T-helper 1 cell treated with Interleukin-12 subunit alpha and Interleukin-12 subunit beta and Interleukin-4 antibody, amounts not matched to agents 30 μg/mL and 1 μg/mL, for 36 hours (primary cell): Measurements from ENCODE around the gene CCDC169.
"Not testable (repeated sequence)": the region's sequence is repeated elsewhere in the genome, so short reads cannot be mapped to it uniquely, and the experiment has no call there.

Source experiments
- H3K27ac Mint-ChIP-seq: one replicate; pipeline ENCODE4 v1.8.0; 2021; ENCODE audit warnings: mild to moderate bottlenecking, mixed read lengths
- H3K27me3 Mint-ChIP-seq: one replicate; pipeline ENCODE4 v1.8.0; 2021; ENCODE audit warnings: low read depth, mixed read lengths
- H3K36me3 Mint-ChIP-seq: one replicate; pipeline ENCODE4 v1.8.0; 2021; ENCODE audit warnings: low read depth, mixed read lengths
- H3K4me1 Mint-ChIP-seq: one replicate; pipeline ENCODE4 v1.8.0; 2021; ENCODE audit warnings: low read depth, mixed read lengths
- H3K4me3 Mint-ChIP-seq: one replicate; pipeline ENCODE4 v1.8.0; 2021; ENCODE audit warnings: mild to moderate bottlenecking, moderate library complexity, mixed read lengths
- H3K9me3 Mint-ChIP-seq: one replicate; pipeline ENCODE4 v1.8.0; 2021; ENCODE audit warnings: mixed read lengths

Gene CCDC169

DNA sequence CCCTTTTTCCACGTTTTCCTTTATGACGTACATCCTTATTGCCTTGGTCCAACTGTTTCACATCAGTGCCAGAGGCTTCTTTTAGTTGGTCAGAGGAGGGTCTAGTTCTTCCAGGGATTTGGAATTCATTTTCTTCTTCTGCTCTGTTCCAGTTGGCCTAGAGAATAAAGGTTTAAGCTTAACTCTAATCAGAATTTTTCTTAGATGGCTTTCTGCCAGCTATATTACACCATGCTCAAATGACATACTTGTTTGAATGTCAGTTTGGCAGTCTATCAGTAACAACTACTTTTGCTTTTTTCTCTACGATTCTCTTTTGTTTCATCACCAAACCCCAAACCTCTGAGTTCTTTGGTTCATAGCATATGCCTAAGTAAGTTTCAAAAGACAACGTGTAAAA, 31.7 kb upstream of the CCDC169 start:
- Mint-ChIP-seq H3K27me3 (no peaks in the 10 kb centered on the region), H3K27ac (no peak overlapping the region), H3K9me3 (no peaks in the 10 kb centered on the region), H3K4me1 (peaks cover 6% of the 10 kb centered on the region), H3K36me3 (peaks cover 39% of the 10 kb centered on the region), H3K4me3 (no peak overlapping the region)

DNA sequence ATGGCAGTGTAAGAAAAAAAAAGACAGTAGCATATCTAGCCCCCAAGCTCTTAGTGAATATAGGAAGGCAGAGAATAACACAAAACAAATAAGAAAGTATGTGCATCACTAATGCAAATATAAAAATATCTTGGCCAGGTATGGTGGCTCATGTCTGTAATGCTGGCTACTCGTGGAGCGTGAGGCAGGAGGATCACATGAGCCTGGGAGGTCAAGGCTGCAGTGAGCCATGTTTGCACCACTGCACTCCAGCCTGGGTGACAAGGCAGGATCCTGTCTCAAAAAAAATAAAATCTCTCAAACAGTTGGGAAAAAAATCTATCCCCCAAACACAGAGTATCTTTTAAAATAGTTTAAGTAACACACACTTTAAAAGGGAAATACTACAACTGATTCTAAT, 31.2 kb upstream of the CCDC169 start:
- Mint-ChIP-seq H3K27ac (no peak overlapping the region), H3K4me3 (no peak overlapping the region), H3K27me3 (no peaks in the 10 kb centered on the region), H3K4me1 (peaks cover 3% of the 10 kb centered on the region), H3K9me3 (no peaks in the 10 kb centered on the region), H3K36me3 (peaks cover 41% of the 10 kb centered on the region)

GRCh38 chr13:36325912-36326311, 28.3 kb upstream of the CCDC169 start:
- Mint-ChIP-seq H3K4me1 (no peaks in the 10 kb centered on the region), H3K36me3 (peaks cover 37% of the 10 kb centered on the region), H3K27ac (no peak overlapping the region)

GRCh38 chr13:36324881-36325280, 27.3 kb upstream of the CCDC169 start:
- not testable (repeated sequence) for H3K4me1 Mint-ChIP-seq, H3K27ac Mint-ChIP-seq, H3K4me3 Mint-ChIP-seq, H3K9me3 Mint-ChIP-seq, H3K27me3 Mint-ChIP-seq
- H3K36me3 Mint-ChIP-seq: peaks cover 31% of the 10 kb centered on the region

More at GRCh38 chr13:36325912-36326311, 28.3 kb upstream of the CCDC169 start:
- Mint-ChIP-seq H3K9me3 (no peaks in the 10 kb centered on the region), H3K27me3 (no peaks in the 10 kb centered on the region), H3K4me3 (no peak overlapping the region)

- H3K4me1 Mint-ChIP-seq: no peaks in the 10 kb centered on the region
- no peak overlapping the region for H3K4me3 Mint-ChIP-seq
- peaks cover 31% of the 10 kb centered on the region for H3K36me3 Mint-ChIP-seq
- H3K9me3 Mint-ChIP-seq: no peaks in the 10 kb centered on the region
- no peak overlapping the region for H3K27ac Mint-ChIP-seq
- no peaks in the 10 kb centered on the region for H3K27me3 Mint-ChIP-seq
These were observed 26.4 kb upstream of the CCDC169 start for GRCh38 chr13:36323951-36324566.

DNA sequence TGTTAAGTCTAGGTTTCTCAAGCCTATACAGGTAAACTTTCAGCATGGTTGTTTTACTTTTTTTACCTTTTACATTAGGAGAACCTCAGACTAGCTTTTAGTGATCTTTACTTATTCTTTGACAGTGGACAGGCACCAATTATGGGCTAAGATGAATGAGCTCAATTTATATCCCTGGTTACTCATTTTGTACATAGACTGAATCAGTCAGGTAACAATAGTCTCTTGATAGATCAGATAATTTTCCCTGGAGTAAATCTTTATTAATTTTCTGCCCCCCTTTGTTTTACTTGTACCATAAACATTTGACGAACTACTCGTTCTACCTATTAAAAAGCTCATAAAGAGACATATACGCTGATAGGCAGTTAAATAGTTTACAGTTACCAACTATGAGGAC, 25.8 kb upstream of the CCDC169 start:
- no peaks in the 10 kb centered on the region for H3K9me3 Mint-ChIP-seq
- peaks cover 26% of the 10 kb centered on the region for H3K36me3 Mint-ChIP-seq
- no peaks in the 10 kb centered on the region for H3K27me3 Mint-ChIP-seq
- no peaks in the 10 kb centered on the region for H3K4me1 Mint-ChIP-seq
- no peak overlapping the region for H3K27ac Mint-ChIP-seq
- H3K4me3 Mint-ChIP-seq: no peak overlapping the region

DNA sequence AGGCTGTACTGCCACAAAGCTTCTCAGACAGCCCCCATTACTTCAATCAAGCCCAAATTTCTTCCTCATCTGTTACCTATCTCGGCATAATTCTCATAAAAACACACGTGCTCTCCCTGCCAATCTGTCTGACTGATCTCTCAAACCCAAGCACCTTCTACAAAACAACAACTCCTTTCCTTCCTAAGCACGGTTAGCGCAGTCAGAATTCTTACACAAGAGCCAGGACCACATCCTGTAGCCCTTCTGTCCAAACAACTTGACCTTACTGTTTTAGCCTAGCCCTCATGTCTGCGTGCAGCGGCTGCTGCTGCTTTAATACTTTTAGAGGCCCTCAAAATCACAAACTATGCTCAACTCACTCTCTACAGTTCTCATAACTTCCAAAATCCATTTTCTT, 22.2 kb upstream of the CCDC169 start:
- not testable (repeated sequence) for H3K27ac Mint-ChIP-seq, H3K9me3 Mint-ChIP-seq, H3K27me3 Mint-ChIP-seq, H3K4me3 Mint-ChIP-seq, H3K4me1 Mint-ChIP-seq, H3K36me3 Mint-ChIP-seq

DNA sequence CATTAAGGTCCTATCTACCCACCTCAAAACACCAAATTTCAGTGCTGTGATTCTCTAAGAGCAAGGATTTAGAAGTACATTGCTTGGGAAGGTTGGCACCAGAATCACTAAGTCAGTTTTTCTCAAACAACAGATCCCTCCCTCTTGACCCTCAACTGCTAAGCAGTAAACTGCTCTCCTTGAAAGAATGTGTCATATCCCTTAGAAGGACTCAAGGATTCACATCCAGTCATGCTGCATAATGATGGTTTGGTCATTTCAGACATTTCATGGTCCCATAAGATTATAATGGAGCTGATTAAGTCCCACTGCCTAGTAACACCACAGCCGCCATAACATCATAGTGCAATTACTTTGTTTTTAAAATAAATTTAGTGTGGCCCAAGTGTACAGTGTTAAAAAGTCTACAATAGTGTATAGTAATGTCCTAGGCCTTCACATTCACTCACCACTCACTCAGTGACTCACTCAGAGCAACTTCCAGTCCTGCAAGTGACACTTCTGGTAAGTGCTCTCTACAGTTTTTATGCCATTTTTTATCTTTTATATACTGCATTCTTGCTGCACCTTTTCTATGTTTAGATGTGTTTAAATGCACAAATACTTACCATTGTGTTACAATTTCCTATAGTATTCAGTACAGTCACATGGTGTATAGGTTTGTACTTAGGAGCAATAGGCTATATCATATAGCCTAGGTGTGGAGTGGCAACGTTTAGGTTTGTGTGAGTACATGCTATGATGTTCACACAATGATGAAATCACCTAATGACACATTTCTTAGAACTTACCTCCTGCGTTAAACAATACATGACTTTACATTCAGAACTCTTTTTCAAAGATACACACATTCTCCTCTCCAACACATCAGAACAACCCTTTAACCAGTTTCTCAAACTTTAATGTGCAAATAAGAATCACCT, 15.7 kb upstream of the CCDC169 start:
- H3K27me3 Mint-ChIP-seq: no peaks in the 10 kb centered on the region
- H3K27ac Mint-ChIP-seq: peak overlapping the region; percentile 8

GRCh38 chr13:36310417-36311108, 12.9 kb upstream of the CCDC169 start:
- Mint-ChIP-seq H3K9me3 (no peaks in the 10 kb centered on the region), H3K4me1 (no peaks in the 10 kb centered on the region), H3K4me3 (no peak overlapping the region), H3K27ac (no peak overlapping the region), H3K27me3 (no peaks in the 10 kb centered on the region), H3K36me3 (peaks cover 29% of the 10 kb centered on the region)

More for the DNA sequence above, 15.7 kb upstream of the CCDC169 start:
- Mint-ChIP-seq H3K4me3 (no peak overlapping the region), H3K36me3 (peaks cover 32% of the 10 kb centered on the region), H3K9me3 (no peaks in the 10 kb centered on the region), H3K4me1 (peaks cover 1% of the 10 kb centered on the region)

- H3K27me3 Mint-ChIP-seq: peaks cover 25% of the 10 kb centered on the region
- H3K4me1 Mint-ChIP-seq: peaks cover 10% of the 10 kb centered on the region
- no peaks in the 10 kb centered on the region for H3K9me3 Mint-ChIP-seq
- no peak overlapping the region for H3K4me3 Mint-ChIP-seq
- peaks cover 3% of the 10 kb centered on the region for H3K36me3 Mint-ChIP-seq
- no peak overlapping the region for H3K27ac Mint-ChIP-seq
These were observed 4.7 kb upstream of the CCDC169 start for GRCh38 chr13:36302289-36302688.

- H3K4me3 Mint-ChIP-seq, H3K9me3 Mint-ChIP-seq, H3K36me3 Mint-ChIP-seq, H3K27ac Mint-ChIP-seq: not testable (repeated sequence)
- Mint-ChIP-seq H3K4me1 (peaks cover 14% of the 10 kb centered on the region), H3K27me3 (peaks cover 36% of the 10 kb centered on the region)
These were observed 1.9 kb upstream of the CCDC169 start for GRCh38 chr13:36299469-36299868.

DNA sequence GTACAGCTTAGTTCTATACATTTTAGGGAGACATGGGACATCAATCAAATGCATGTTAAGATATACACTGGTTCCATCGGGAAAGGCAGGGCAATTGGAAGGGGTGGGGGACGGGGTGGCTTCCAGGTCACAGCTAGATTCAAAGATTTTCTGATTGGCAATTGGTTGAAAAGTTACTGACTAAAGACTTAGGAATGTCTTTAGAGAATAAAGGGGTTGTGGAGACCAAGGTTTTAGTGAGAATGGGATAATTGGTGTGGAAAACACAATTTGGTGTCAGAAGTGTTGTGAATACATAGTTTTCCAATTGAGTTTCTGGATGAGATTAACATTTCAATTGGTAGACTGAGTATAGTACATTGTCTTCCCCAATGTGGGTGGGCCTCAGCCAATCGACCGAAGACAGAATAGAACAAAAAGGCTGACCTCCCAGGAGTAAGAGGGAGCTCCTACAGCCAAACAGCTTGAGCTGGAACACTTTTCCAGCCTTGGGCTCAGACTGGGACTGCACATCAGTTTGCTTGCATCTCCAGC, 988 bp upstream of the CCDC169 start:
- peak overlapping the region; percentile 2 for H3K4me3 Mint-ChIP-seq

GRCh38 chr13:36294096-36294495, 3.5 kb downstream of the CCDC169 start:
- H3K4me1 Mint-ChIP-seq: peaks cover 14% of the 10 kb centered on the region
- H3K27me3 Mint-ChIP-seq: peaks cover 37% of the 10 kb centered on the region
- peaks cover 3% of the 10 kb centered on the region for H3K36me3 Mint-ChIP-seq
- no peak overlapping the region for H3K27ac Mint-ChIP-seq
- peaks cover 4% of the 10 kb centered on the region for H3K9me3 Mint-ChIP-seq
- H3K4me3 Mint-ChIP-seq: no peak overlapping the region

More for the DNA sequence above, 988 bp upstream of the CCDC169 start:
- peaks cover 37% of the 10 kb centered on the region for H3K27me3 Mint-ChIP-seq
- no peaks in the 10 kb centered on the region for H3K9me3 Mint-ChIP-seq
- peaks cover 3% of the 10 kb centered on the region for H3K36me3 Mint-ChIP-seq
- no peak overlapping the region for H3K27ac Mint-ChIP-seq
- peaks cover 14% of the 10 kb centered on the region for H3K4me1 Mint-ChIP-seq

DNA sequence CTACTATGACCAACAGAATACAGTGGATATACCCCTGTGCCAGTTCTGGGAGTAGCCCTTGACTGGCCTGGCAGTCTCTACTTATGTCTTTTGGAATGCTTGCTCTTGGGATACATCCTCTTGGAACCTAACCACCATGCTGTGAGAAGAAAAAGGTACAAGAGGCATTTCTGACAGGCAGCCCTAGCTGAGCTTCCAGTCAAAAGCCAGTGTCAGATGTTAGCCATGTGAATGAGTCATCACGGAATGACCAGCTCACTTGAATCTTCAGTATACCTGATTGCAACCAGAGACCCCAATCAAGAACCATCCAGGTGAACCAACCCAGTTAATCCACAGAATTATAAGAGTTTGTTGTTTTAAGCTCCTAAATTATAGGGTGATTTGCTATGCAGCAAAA, 4.1 kb downstream of the CCDC169 start:
- Mint-ChIP-seq H3K36me3 (peaks cover 3% of the 10 kb centered on the region), H3K4me1 (peaks cover 14% of the 10 kb centered on the region), H3K27ac (no peak overlapping the region), H3K9me3 (peaks cover 5% of the 10 kb centered on the region), H3K27me3 (peaks cover 31% of the 10 kb centered on the region), H3K4me3 (no peak overlapping the region)
